GM19099 (cell line): ENCODE results near the gene MFSD12.
A peak's percentile ranks its signal among the peaks of the same experiment; 100 is the strongest.

Experiments
- POLR2A ChIP-seq: IDR thresholded peaks from 3 replicates; pipeline ENCODE4 v1.6.1; 2011; ENCODE audit warnings: low read depth; ENCODE audit not compliant: insufficient read length; ENCODE audit errors: extremely low read depth

The MFSD12 gene

DNA sequence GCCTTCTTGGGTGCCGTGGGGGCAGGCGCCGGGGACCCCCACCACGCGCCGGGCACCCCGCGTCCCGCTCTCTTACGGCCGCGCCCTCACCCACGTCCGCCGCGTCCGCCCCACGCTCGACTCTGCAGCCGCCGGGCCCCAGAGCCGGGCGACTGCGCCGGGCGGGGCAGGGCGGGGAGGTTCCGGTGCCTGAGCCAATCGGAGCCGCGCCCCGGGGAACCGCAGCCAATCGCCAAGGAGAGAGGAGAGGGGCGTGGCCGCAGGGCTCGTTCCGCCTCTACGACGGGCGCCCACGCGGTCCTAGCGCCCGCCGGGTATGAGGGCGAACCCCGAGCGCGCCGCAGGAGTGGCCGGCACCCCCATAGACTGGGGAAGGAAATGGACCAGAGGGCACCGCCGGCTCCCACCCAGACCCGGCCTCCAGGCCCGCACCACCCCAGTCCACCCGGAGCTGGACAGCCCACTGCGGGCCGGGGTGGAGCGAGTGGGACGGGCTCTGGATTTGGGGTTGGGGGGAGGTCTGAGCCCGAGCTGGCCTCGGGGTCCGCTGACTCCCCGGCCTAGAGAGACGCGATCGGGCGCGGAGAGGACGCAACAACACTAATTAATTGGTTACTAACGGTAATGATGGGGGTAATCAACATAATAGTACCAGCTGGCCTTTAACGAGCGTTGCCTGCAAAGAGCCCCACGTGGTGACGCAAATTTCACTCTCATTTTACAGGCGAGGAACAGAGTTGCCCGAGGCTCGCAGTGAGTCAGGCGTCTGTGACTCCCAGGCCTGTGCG lies at the start of gene MFSD12:
MFSD12 (minus strand) TSS at position 126 of the 788 bp plus-strand sequence. CDS start 183 bp downstream, outside the sequence.
- peak; percentile 78 for TF ChIP-seq POLR2A

DNA sequence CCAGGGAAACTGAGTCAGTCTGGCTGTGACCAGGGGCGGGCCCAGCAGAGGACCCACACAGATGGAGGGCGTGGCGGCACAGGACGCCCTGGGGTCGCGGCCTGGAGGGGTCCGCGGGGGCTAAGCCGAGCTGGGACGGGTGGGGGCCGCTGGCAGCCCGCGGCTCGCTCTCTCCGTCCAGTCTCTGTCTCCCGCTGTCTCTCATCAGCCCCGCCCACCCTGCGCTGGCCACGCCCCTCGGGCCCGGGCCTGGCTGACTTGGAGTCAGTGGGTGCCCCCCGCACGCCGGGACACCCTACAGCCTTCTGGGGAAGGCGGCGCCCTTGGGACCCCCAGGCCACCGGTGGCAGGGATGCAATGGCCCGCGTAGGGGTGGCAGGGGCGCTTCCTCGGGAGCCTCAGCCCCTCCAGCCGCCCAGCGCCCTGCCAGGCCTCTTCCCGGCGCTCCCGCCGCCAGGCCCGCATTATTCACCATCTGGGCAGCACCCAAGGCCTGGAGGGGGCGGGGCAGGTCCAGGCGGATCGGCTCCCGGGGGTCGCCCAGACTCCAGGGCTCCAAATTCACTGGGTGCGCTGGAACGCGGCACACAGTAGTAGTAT lies 49.4 kb upstream of the MFSD12 start, which contains the start of gene TBXA2R:
TBXA2R (minus strand) TSS at position 186 of the 600 bp plus-strand sequence. CDS start 6,241 bp downstream, outside the sequence.
- no peak for TF ChIP-seq POLR2A

DNA sequence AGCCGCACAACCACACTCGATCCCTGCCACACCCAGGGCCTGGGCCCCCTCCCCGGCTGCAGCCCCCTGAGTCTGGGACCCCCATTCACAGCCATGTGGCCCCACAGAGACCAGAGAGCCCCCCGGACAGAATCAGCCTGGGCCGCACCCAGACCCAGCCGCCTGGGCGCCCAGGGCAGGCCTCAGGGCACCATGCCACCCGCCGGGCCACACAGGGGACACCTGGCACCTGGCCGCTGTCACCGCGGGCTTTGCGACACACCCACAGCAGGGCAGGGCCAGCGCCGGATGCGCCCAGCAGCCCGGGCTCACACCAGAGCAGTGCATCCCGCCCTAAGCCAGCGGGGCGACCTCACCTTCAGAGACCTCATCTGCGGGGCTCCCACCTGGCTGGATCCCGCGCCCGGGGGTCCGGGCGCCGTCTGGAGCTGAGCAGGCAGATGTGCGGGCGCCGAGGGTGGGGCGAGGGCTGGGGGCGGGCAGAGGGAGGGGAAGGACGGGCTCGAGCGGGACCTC lies 48.8 kb upstream of the MFSD12 start:
- TF ChIP-seq POLR2A = no peak

DNA sequence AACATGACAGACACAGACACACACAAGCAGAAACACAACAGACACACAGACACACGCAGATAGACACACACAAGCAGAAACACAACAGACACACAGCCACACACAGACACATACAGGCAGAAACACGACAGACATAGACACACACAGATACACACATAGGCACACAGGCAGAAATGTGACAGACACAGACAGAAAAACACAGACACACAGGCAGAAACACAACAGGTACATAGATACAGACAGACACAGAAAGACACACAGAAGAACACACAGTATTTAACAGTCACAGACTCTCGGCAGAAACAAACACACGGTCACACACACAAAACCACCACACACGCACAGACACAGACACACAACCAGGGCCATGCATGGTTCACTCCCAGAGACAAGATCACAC lies 48.4 kb upstream of the MFSD12 start:
- no peak for TF ChIP-seq POLR2A

DNA sequence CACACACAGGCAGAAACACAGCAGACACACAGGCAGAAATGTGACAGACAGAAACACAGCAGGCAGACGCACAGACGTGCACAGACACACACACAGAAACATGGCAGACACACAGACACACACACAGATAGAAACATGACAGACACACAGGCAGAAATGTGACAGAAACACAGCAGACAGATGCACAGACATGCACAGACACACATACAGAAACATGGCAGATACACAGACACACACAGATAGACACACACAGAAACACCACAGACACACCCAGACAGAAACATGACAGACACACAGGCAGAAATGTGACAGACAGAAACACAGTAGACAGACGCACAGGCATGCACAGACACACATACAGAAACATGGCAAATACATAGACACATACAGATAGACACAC lies 48.0 kb upstream of the MFSD12 start:
- no peak for TF ChIP-seq POLR2A

GRCh38 chr19:3604987-3605343 lies 47.6 kb upstream of the MFSD12 start:
- peak; percentile 15 for TF ChIP-seq POLR2A

GRCh38 chr19:3604227-3604986 lies 47.0 kb upstream of the MFSD12 start:
- no peak for TF ChIP-seq POLR2A

DNA sequence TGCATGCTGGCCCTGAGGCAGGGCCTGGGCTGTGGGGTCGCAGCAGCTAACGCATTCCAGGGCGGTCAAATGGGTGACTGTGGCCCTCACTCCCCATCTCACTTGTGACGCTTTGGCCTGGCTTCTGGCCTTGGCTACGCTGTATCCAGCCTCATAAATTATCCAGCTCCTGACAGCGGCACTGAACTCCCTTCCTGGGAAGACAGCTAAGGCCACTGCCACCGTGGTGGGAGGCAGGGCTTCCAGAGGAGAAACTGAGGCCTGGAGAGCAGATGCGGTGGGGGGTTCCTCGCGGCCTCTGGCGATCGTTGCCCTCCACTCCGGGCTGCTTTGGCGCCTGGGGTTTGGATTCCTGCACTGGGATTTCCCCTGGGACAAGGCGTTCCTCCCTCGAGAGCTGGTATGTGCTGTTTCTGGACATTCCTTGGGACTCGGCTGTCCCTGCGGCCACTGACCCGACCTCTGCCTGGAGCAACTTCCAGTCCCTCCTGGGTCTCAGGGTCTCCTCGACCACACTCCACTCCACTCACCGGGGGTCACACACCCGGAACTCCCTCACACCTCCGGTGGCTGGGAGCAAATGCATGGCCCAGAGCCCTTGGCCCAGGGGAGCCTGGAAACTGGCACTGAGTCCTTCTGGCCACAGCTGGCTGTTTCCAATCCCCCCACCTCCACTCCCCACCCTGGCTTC lies 45.9 kb upstream of the MFSD12 start:
- no peak for TF ChIP-seq POLR2A

DNA sequence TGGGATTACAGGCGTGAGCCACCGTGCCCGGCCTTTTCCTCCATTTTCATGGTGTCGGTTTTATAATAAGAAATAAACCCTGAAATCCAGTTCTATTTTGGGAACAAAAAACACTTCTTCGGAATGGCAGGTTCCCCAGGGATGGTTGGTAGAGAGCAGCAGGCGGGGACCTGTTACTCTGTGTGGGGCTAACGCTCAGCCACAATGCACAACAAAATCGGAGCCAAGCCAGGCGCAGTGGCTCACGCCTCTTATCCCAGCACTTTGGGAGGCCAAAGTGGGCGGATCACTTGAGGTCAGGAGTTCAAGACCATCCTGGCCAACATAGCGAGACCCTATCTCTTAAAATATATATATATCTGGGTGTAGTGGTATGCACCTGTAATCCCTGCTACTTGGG lies 43.6 kb upstream of the MFSD12 start:
- no peak for TF ChIP-seq POLR2A

DNA sequence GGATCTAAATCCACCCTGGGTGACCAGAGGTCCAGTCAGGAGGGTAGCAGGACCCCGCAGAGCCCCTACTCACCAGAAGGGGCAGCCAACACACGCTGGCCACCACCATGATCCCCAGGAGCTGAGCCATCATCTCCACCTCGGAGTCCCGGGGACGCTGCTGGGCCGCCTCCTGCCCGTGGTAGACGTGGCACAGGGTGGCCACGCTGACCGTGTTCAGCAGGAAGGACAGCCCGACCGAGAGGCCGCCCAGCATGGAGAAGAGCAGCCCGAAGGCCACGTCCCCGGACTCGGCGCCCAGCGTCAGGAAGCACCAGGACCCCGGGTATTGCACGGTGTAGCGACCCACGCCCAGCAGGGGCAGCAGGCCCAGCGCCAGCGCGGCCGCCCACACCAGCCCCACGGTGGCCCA lies 42.4 kb upstream of the MFSD12 start:
- TF ChIP-seq POLR2A = no peak

GRCh38 chr19:3595521-3596061 lies 38.2 kb upstream of the MFSD12 start:
- no peak for TF ChIP-seq POLR2A

GRCh38 chr19:3593156-3593555 lies 35.8 kb upstream of the MFSD12 start:
- TF ChIP-seq POLR2A = no peak

- no peak for TF ChIP-seq POLR2A
Measured at GRCh38 chr19:3591876-3592613, 34.7 kb upstream of the MFSD12 start.
